Cerebellar nuclear complex (tissue), 1 donor: ENCODE measurements around the gene IL34.

ENCODE experiments used
- DNase-seq, 2 experiments: peaks; one replicate each; lab custom pipeline; 2025; lab: John Stamatoyannopoulos, UW

Gene IL34

GRCh38 chr16:70702624-70703023 is 56.3 kb downstream of the IL34 start:
- no peak for DNase-seq

GRCh38 chr16:70703041-70703834 is 56.9 kb downstream of the IL34 start:
- peak in 1 of 2 experiments; percentile 63 for DNase-seq

GRCh38 chr16:70703835-70704381 is 57.5 kb downstream of the IL34 start:
- DNase-seq = no peak

- DNase-seq = peak in 1 of 2 experiments; percentile 23
Observed at GRCh38 chr16:70704586-70704985, 58.2 kb downstream of the IL34 start.

- DNase-seq = no peak
Observed at GRCh38 chr16:70705056-70705455, 58.7 kb downstream of the IL34 start.

GRCh38 chr16:70706948-70707465 is 60.6 kb downstream of the IL34 start:
- DNase-seq = no peak

GRCh38 chr16:70708366-70709246 is 62.2 kb downstream of the IL34 start:
- DNase-seq = no peak

GRCh38 chr16:70709457-70709856 is 63.1 kb downstream of the IL34 start:
- no peak for DNase-seq

GRCh38 chr16:70709942-70710341 is 63.6 kb downstream of the IL34 start:
- DNase-seq = no peak
